ENCODE results near the gene THEMIS2.

GRCh38 chr1:27879374-27880082 is 7.2 kb downstream of the THEMIS2 start:
- TF ChIP-seq, protein P1, sequence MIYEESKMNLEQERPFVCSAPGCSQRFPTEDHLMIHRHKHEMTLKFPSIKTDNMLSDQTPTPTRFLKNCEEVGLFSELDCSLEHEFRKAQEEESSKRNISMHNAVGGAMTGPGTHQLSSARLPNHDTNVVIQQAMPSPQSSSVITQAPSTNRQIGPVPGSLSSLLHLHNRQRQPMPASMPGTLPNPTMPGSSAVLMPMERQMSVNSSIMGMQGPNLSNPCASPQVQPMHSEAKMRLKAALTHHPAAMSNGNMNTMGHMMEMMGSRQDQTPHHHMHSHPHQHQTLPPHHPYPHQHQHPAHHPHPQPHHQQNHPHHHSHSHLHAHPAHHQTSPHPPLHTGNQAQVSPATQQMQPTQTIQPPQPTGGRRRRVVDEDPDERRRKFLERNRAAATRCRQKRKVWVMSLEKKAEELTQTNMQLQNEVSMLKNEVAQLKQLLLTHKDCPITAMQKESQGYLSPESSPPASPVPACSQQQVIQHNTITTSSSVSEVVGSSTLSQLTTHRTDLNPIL (CRISPR knock-in tag; IDR thresholded peaks at IDR 0.05; ENCODE audit: low read depth), result no peak
- TF ChIP-seq PATZ1 (CRISPR knock-in tag; IDR thresholded peaks at IDR 0.05; ENCODE audit: borderline replicate concordance), result no peak
- no peak for TF ChIP-seq TOX (CRISPR knock-in tag; IDR thresholded peaks at IDR 0.05; ENCODE audit: borderline replicate concordance)
- no peak for TF ChIP-seq ZNF565 (CRISPR knock-in tag; conservative IDR thresholded peaks at IDR 0.05; ENCODE audit: low read depth)
